Iris pigment epithelial cell (primary cell): ENCODE measurements around the gene TBX21.

ENCODE experiments used
- DNase-seq: peaks from one replicate; pipeline ENCODE4 v3.0.0-alpha.2; 2011; ENCODE audit warnings: low read depth

Gene TBX21, protein sequence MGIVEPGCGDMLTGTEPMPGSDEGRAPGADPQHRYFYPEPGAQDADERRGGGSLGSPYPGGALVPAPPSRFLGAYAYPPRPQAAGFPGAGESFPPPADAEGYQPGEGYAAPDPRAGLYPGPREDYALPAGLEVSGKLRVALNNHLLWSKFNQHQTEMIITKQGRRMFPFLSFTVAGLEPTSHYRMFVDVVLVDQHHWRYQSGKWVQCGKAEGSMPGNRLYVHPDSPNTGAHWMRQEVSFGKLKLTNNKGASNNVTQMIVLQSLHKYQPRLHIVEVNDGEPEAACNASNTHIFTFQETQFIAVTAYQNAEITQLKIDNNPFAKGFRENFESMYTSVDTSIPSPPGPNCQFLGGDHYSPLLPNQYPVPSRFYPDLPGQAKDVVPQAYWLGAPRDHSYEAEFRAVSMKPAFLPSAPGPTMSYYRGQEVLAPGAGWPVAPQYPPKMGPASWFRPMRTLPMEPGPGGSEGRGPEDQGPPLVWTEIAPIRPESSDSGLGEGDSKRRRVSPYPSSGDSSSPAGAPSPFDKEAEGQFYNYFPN

DNA sequence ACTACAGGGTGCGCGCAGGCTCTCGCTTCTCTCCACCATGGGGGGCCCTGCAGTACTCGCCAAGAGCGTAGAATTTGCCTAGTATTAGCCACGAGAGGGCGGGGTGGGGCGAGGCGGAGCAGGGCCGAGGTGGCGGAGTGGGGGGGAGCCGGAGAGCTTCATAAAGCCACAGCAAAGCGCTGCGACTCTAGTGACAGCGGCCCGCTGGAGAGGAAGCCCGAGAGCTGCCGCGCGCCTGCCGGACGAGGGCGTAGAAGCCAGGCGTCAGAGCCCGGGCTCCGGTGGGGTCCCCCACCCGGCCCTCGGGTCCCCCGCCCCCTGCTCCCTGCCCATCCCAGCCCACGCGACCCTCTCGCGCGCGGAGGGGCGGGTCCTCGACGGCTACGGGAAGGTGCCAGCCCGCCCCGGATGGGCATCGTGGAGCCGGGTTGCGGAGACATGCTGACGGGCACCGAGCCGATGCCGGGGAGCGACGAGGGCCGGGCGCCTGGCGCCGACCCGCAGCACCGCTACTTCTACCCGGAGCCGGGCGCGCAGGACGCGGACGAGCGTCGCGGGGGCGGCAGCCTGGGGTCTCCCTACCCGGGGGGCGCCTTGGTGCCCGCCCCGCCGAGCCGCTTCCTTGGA is at the start of gene TBX21:
Gene TBX21 (plus strand): TSS at position 190 of the 627 bp plus-strand sequence. CDS start 219 bp downstream, at position 409.
- DNase-seq: no peak

DNA sequence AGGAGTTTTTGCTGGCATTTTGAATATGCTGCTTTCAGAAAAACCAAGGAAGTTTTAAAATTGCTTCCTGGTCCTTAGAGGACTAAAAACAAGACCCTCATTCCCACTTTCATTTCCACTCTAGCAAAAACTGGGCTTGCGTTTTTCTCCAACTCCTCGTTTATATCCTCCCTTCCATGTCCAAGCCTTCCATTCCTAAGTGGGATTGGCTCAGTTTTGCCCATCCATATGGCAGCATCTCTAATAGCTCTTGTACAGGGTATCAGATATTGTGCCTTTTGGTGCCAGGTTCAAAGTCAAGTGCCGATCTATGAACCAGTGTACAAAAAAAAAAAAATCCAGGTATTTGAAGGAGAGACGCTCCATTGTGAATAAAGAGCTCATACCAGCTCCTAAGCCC is 49.0 kb upstream of the TBX21 start:
- DNase-seq: no peak

DNA sequence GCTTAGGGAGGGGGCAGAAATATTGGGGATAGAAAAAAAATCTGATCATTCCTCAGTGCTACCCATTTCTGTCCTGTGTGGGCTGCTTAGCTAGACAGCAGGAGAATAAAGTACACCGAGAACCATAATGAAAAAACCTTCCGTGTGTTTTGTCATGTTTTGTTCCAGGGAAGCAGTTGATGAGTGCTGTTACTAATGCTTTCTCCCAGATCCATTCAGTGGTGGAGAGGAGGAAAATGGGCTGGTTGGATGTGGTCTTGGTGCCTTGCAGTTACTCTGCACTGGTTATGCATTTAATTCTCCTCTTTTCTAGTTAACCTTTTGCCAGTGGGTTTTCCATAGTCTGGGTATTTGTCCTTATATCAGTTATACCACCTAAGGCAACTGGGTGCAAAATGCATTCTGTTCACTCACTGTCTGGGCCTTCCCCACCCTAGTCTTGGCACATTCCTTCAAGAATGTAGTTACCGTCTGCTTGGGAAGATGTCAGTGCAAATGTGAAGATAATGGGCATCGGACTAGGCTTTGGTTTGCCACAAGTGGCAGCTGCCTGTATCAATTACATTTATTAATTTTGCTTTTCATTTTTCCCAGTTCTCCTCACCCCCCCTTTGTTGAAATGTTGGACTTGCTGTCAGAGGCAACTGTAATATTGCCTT is 48.4 kb upstream of the TBX21 start:
- DNase-seq: no peak

DNA sequence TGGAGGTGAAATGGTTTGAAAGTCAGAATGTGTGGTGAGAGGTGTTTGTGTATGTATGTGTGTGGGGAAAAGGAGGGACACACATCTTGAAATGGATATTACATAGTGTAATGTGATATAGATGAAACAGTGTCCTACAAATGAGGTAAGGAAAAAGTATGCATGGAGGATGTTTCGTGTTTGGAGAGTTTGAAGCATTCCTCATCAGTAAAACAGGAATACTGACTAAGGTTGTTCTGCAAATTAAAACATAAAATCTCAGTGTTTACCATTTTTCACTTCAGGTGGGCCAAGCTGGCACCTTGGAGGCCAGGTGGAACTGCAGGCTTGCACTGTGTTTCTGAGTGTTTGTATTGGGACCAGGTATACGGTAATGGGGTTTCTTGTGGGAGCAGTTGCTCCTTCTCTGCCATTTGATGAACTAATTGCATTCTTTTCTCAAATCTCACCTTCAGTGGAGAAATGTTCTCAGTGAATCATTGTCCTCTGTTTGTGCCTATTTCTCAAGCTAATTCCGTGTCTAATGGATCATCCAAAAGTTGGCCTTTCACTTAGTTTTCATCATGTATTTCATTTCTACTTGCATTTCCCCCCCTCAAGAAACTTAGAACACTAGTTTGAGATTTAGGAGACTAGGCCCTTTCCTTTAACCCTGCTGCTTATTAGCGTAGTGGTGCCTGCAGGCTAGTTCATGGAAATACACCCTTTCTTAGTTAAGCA is 47.3 kb upstream of the TBX21 start:
- DNase-seq: no peak

DNA sequence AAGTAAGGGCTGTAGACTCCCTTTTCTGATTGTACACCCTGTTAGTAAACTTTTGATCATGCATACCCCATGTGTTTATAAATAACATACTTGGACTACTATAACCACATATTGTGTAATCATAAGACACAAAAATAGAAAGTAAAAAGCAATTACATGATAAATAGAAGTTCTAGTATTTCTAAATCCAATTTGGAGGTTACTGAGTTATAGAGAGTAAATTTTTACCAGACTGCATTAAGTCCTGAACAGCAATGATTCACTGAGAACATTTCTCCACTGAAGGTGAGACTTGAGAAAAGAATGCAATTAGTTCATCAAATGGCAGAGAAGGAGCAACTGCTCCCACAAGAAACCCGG is 46.8 kb upstream of the TBX21 start:
- DNase-seq: peak; percentile 65

DNA sequence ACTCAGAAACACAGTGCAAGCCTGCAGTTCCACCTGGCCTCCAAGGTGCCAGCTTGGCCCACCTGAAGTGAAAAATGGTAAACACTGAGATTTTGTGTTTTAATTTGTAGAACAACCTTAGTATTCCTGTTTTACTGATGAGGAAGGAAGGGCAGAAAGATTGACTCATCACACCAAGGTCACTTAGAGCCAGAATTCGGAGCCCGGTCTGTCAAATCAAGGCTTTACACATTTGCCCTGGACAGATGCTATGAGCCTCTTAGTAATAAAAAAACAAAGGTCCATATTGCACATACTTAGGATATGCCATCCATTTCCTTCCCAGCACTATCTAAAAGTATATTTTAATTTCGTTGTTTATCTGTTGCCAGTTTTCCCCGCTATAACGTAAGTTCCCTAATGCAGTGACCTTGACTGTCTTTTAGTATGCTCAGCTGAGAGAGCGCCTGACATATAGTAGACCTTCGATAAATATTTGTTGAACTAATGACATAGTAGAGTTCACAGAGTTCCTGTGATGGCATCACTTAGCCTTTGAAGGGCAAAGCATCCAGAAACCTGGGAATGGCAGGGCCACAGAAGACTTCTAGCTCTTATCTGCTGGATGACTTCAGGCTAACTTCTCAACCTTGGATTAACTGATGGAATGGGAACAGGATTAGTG is 46.2 kb upstream of the TBX21 start:
- DNase-seq: peak; percentile 60

DNA sequence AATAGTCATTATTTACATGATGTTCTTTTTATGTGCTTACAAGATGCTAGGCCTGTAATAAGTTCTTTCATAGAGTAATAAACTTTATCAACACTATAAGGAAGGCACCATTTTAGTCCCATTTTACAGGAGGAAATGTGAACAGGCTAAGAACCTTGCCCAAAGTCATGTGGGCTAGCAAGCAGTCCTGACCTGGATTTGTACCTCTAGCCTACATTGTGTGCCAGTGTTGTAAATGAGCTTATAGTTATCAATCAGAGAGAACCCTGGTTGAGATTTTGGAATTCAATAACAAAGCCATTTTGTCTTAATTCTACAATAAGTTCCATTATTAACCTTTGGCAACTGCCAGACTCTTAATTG is 45.7 kb upstream of the TBX21 start:
- DNase-seq: no peak

DNA sequence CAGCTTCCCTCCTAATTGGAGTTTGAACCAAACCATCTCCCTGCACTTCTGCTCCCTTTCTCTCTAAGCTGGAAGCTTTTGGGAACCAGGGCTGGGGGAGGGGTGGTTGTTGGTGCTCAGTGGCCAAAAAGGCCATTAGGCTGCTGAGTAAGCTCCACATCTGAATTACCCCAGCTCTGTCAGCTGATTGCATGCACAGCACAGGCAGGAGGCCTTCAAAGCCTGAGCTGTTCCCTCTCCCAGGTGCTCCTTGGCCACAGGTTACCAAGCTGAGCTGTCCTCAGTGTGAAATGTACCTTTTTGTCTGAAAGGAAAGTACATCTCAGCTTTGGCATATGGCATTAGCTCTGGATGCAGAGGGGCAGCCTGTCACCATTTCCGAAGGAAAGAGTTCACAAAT is 45.3 kb upstream of the TBX21 start:
- DNase-seq: no peak

DNA sequence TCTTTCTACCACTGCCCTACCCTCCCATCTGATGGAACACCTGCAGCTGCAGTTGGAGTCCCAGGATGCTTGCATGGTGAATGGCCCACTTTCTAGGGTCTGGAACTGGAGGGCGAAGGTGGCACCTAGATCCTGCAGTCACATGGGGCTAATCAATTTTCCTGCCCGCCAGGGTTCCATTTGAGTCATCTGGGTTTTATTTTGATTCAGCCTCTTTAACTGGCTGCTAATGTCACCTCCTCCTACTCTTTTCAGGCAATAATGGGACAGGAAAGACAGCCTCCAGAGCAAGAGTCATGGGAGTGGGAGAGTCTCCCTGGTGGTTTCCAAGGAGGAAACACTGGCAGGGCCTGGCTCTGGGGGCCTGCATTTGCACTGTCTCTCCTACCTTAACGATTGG is 42.9 kb upstream of the TBX21 start:
- no peak for DNase-seq

DNA sequence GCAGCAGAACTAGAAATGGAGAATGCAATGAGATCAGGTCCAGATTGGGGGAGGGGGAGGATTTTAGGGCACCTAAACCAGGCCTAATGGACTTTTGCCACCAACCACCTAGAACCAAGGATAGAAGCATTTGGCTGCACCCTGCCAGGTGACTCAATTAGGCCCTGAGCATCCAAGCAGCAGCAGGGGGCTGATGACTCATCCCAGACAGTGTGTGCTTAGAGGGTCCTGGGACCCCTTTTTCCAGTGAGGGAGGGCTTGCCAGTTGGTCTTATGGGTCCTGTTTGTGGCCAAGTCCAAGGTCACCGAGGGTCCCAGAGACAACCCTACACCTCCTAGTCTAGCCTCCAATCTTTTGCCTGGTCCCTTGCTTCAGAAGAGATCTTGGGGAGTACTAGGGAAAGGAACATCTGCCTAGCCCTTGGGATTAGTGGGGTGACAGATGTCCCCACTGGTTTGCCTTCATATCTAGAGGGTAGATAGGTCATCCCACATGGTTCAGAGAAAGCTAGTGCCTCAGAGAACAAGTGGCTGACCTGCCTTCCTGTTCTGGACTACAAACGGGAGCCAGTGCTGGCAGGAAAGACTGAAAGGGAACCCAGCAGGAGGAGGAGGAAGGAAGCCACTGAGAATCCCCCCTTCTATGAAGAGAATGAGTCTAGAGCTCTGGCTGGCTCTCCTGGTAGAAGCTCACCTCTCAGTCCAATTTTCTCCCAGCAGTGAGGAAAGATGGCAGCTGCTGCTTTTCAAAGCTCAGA is 40.7 kb upstream of the TBX21 start:
- no peak for DNase-seq

DNA sequence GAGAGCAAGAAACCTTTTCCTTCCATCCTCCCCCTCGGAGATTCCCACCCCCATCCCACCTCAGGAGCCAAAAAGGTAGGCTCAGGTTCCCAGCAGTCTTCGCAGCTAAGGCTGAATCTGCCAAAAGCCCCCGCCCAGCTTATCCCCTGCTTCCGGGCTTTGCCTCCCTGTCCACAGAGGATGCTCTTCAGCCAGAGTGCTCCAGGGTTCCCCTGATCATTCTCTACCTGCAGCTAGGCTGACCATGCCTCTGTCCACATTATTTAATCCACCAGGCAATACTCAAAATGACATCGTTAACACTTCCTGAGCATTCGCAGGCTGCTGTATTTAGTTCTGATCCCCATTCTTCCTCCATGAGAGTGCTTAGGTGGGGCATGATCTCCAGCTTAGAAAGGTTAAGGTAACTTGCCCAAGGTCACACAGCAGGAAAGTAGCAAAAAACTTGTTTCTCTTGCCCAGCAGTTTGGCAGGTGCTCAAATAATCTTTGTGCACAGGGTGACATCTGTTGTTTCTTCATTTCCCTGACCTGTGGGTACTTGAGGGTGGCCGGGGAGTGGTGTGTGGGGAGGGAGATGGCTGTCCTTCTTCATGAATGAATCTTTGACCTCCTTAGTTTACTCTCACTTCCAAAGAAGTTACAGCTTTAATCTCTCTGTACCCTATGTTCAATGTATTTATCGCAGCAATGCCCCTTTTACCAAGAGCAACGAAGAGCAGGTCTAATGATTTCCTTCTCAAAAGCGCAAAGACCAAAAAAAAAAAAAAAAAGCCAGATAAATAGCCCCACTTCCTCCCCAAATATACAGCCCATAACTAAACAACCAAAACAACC is 39.9 kb upstream of the TBX21 start:
- no peak for DNase-seq

DNA sequence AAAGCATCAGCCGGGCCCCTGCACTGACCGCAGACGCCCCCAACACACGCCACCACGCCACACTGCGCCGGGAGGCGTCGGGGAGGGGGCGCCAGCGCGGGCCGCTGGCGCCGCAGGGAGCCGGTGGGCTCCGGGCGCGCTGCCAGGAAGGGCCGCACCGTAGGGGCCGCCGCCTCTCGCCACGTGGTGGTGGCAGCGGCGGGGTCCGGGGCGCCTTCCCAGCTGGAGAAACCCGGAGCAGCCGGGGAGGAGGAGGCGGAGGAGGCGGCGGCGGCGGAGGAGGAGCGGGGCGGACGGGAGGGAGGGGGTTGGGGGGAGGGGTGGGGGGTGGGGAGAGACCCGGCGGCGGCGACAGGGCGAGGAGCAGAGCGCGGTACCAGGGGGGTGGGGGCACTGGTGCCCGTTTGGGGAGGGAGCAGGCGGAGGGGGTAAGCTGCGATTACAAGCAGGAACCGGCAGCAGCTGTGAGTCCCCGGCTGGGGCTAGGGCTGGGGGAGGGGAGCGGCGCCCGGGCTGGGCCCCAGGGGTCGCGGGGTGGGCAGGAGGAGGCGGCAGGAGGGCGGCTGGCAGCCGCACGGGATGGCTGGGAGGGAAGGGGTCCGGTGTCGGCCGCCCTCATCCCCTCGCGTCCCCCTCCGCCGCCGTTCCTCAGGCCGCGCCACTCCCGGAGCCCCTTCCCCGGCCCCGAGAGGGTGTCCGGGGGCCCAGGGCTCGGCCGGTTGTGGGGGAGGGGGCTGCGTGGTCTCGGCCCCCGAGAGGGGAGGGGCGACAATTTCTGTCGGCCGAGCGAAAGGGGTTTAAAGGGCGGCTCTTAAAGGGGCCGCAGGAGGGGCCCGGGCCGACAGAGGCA is 39.1 kb upstream of the TBX21 start, which contains the start of gene TBKBP1:
Gene TBKBP1 (plus strand): TSS at position 431 of the 850 bp plus-strand sequence. CDS start 1,952 bp downstream, outside the sequence.
- DNase-seq: no peak

DNA sequence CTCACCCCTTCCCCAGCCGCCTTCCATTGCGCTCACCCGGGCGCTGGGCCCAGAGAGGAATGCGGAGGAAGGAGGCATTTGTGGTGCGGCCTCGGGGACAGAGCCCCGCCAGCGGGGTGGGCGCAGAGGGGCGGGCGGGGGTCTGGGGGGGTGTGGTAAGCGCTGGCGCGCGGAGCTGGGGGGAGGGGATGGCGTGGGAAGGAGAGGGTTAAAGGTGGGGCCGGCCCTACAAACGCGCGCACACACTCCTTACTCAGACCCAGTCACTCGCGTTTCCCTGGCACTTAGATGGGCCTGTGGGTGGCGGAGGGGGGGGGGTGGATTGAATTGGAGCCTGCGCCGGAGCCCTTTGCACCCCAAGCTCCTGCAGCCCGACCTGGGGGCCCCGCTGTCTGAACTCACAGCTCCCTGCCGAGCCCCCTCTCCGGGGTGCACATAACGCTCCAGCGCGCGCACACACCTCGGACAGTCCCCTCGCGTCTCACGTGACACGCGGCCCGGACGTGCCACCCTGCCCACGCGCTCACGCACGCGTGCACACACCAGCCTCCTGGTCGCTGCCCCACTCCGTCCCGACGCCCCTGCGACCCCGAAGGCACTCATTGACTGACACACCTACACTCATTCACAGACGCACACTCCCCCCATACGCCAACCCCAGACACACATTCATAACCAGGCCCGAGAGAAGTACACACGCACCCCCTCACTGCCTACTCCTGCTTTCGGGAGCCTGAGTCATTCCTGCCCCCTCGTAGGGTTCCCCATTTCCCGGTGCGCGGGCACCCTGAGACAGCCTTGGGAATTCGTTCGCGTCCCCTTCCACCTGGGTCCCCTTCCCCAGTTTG is 38.2 kb upstream of the TBX21 start:
- DNase-seq: peak; percentile 39

DNA sequence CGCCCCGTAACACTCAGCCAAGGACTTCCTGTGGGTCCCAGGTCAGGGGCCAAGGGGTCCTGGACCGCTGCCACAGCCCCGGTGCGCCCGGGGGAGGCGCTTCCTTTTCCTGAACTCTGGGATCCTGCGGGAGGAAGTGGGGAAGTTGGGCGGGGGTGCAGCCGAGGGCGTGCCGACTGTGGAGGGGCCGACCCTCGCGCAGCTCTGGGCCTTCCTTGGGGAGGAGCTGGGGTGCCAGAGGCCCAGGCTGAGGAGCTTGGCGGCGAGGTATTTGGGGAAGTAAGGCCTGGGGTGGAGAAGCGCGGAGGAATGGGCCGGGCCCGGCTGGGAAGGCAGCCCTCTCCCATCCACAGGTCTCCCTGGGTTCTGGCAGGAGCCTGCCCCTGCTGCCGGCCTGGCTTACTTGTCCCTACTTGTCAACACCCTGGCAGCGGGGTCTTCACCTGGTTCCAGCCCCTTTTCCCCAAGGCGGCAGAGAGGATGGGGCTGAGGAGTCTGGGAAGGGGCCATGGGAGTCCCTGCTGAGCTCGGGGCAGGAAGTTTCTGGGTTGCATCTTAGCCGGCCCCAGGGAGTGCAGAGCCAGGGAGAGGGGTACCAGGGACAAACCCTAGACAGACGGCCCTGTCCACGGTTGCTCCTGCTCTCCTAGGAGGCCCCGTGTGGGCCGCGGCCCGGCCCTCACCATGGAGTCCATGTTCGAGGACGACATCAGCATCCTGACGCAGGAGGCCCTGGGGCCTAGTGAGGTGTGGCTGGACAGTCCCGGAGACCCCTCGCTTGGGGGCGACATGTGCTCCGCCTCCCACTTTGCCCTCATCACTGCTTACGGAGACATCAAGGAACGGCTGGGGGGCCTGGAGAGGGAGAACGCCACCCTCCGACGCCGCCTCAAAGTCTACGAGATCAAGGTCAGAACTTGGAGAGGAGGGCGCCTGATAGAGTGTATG is 37.3 kb upstream of the TBX21 start:
- no peak for DNase-seq

DNA sequence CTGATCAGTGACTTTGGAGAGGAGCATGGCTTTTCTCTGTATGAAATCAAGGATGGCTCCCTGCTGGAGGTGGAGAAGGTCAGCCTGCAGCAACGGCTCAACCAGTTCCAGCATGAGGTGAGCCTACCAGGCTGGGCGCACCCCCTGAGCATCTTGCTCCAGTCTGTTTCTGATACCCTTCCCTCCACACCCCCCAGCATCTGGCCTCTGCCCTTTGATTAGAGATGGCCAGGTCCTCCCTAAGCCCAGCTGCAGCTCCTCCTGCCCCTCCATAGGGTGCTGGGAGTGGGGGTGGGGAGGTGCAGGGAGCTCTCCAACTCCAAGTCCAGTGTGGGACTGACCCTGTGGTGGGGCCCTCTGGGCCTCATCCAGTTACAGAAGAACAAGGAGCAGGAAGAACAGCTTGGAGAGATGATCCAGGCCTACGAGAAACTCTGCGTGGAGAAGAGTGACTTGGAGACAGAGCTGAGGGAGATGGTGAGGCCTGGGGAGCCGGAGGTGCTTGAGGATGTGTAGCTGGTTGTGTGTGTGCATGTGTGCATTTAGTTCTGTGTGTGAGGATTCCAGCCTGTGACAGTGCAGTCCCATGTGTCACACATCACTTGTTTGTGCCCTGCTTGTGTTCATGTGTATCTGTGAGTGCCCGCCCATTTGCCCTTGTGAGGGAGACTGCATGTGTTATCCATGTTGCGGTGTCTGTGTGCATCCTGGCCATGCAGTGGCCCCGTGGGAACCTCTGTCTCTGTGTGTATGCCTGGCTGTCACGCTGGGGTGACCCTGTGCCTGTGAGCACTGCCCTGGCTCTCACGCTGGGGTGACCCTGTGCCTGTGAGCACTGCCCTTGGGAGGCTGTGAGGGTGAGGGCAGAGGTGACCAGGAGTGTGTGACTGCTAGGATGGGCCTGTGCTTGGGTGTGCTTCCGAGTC is 36.1 kb upstream of the TBX21 start:
- no peak for DNase-seq
